Astrocyte (in vitro differentiated cells and primary cell): ENCODE data around the gene PCSK5. TPM values are rescaled to one million over a fixed set of nuclear protein-coding genes. Genes with fewer than 3 reads are reported as not detected.

Experiments used
- DNase-seq: peaks from one replicate; pipeline ENCODE4 v3.0.0-alpha.2; 2010; ENCODE audit warnings: low read depth
- FAIRE-seq: peaks from 2 replicates; lab custom pipeline; 2011; peaks lifted over from hg19 to GRCh38; lab: Jason Lieb, UNC
- H2AFZ ChIP-seq: 2 replicates; pipeline ENCODE4 v1.6.0; 2012; ENCODE audit warnings: low read depth, low read length, inconsistent platforms
- H3K27ac ChIP-seq: 2 replicates; pipeline ENCODE4 v1.5.1; 2011; ENCODE audit warnings: low read depth, low read length, inconsistent platforms
- H3K27me3 ChIP-seq: 2 replicates; pipeline ENCODE4 v1.6.0; 2011; ENCODE audit warnings: low read length, inconsistent platforms; ENCODE audit not compliant: insufficient read depth
- H3K36me3 ChIP-seq: 2 replicates; pipeline ENCODE4 v1.5.1; 2011; ENCODE audit warnings: low read length, inconsistent platforms; ENCODE audit not compliant: insufficient read depth
- H3K4me1 ChIP-seq: 2 replicates; pipeline ENCODE4 v1.5.1; 2011; ENCODE audit warnings: low read length, inconsistent platforms; ENCODE audit not compliant: insufficient read depth
- H3K4me2 ChIP-seq: 2 replicates; pipeline ENCODE4 v1.6.0; 2012; ENCODE audit warnings: low read length, inconsistent platforms
- H3K4me3 ChIP-seq: 2 replicates; pipeline ENCODE4 v1.5.1; 2011; ENCODE audit warnings: low read depth, mild to moderate bottlenecking, low read length, inconsistent platforms; ENCODE audit not compliant: insufficient read depth
- H3K79me2 ChIP-seq: 2 replicates; pipeline ENCODE4 v1.6.0; 2012; ENCODE audit warnings: mild to moderate bottlenecking, low read length, inconsistent platforms; ENCODE audit not compliant: insufficient read depth
- H3K9ac ChIP-seq: 2 replicates; pipeline ENCODE4 v1.6.0; 2012; ENCODE audit warnings: mild to moderate bottlenecking, low read length, inconsistent platforms
- H3K9me3 ChIP-seq: 2 replicates; pipeline ENCODE4 v1.5.1; 2012; ENCODE audit warnings: low read depth, mild to moderate bottlenecking, low read length, inconsistent platforms; ENCODE audit not compliant: insufficient read depth
- H4K20me1 ChIP-seq: 2 replicates; pipeline ENCODE4 v1.6.0; 2012; ENCODE audit warnings: low read length, inconsistent platforms; ENCODE audit not compliant: insufficient read depth
- H3K27ac Mint-ChIP-seq: one replicate; pipeline ENCODE4 v1.8.0; 2021; ENCODE audit warnings: mild to moderate bottlenecking, mixed read lengths; ENCODE audit not compliant: unreplicated experiment
- H3K27me3 Mint-ChIP-seq: one replicate; pipeline ENCODE4 v1.8.0; 2021; ENCODE audit warnings: low read depth, mixed read lengths; ENCODE audit not compliant: unreplicated experiment
- H3K36me3 Mint-ChIP-seq: one replicate; pipeline ENCODE4 v1.8.0; 2021; ENCODE audit warnings: low read depth, mixed read lengths; ENCODE audit not compliant: unreplicated experiment
- H3K4me1 Mint-ChIP-seq: one replicate; pipeline ENCODE4 v1.8.0; 2021; ENCODE audit warnings: low read depth, mixed read lengths; ENCODE audit not compliant: unreplicated experiment
- H3K4me3 Mint-ChIP-seq: one replicate; pipeline ENCODE4 v1.8.0; 2021; ENCODE audit warnings: mild to moderate bottlenecking, moderate library complexity, mixed read lengths; ENCODE audit not compliant: unreplicated experiment
- H3K9me3 Mint-ChIP-seq: one replicate; pipeline ENCODE4 v1.8.0; 2021; ENCODE audit warnings: mild to moderate bottlenecking, mixed read lengths; ENCODE audit not compliant: unreplicated experiment
- EZH2 ChIP-seq: IDR thresholded peaks from 2 replicates; pipeline ENCODE4 v1.6.1; 2012; ENCODE audit warnings: mild to moderate bottlenecking, low read length, inconsistent platforms; ENCODE audit not compliant: insufficient read depth
- total RNA-seq: library from RNA; stranded (reverse); gene quantifications from 2 replicates; pipeline ENCODE4 v1.2.1, GENCODE V29; 2021
- TF ChIP-seq, protein P1 (sequence below): IDR thresholded peaks from 2 replicates; pipeline ENCODE4 v1.5.1; 2011; ENCODE audit warnings: low read depth, mild to moderate bottlenecking, inconsistent platforms, low read length, moderate library complexity; ENCODE audit not compliant: insufficient read depth

The PCSK5 gene
- total RNA-seq, 1 donor from 2014 or later = 13.1 TPM

DNA sequence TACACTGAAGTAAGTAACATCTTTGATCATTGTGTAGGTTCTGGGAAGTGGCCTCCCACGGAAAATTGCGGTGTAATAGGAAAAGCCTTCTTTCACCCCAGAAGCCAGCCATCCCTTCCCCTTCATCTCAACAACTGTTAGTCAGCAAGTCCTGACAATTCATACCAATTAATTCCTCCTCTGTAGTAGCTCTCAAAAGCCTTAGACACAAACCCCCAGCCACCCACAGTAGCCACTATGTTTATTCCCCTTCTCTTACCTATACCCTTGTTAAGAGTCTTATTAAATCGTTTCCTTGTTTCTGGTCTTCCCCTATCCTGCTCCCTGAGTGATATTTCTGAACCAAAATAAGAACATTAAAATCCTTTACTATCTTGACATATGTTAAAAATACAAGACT, 143.6 kb downstream of the PCSK5 start:
- Mint-ChIP-seq H3K27ac (no peak overlapping the region), H3K9me3 (no peaks in the 10 kb centered on the region), H3K36me3 (no peaks in the 10 kb centered on the region), H3K27me3 (no peaks in the 10 kb centered on the region), H3K4me1 (no peaks in the 10 kb centered on the region), H3K4me3 (no peak overlapping the region)
- H3K4me1 ChIP-seq = no peaks in the 10 kb centered on the region
- no peaks in the 10 kb centered on the region for H3K36me3 ChIP-seq
- no peak for DNase-seq
- H3K4me3 ChIP-seq = no peak overlapping the region
- no peak overlapping the region for H2AFZ ChIP-seq
- no peaks in the 10 kb centered on the region for H4K20me1 ChIP-seq
- TF ChIP-seq, protein P1, sequence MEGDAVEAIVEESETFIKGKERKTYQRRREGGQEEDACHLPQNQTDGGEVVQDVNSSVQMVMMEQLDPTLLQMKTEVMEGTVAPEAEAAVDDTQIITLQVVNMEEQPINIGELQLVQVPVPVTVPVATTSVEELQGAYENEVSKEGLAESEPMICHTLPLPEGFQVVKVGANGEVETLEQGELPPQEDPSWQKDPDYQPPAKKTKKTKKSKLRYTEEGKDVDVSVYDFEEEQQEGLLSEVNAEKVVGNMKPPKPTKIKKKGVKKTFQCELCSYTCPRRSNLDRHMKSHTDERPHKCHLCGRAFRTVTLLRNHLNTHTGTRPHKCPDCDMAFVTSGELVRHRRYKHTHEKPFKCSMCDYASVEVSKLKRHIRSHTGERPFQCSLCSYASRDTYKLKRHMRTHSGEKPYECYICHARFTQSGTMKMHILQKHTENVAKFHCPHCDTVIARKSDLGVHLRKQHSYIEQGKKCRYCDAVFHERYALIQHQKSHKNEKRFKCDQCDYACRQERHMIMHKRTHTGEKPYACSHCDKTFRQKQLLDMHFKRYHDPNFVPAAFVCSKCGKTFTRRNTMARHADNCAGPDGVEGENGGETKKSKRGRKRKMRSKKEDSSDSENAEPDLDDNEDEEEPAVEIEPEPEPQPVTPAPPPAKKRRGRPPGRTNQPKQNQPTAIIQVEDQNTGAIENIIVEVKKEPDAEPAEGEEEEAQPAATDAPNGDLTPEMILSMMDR = no peak
- no peak for TF ChIP-seq EZH2
- H3K27ac ChIP-seq = no peak overlapping the region
- no peak overlapping the region for H3K4me2 ChIP-seq
- no peaks in the 10 kb centered on the region for H3K9me3 ChIP-seq
- H3K9ac ChIP-seq = no peak overlapping the region
- H3K79me2 ChIP-seq = no peaks in the 10 kb centered on the region
- FAIRE-seq = no peak
- H3K27me3 ChIP-seq = no peaks in the 10 kb centered on the region

GRCh38 chr9:76036762-76037161, 146.3 kb downstream of the PCSK5 start:
- Histone ChIP-seq H3K27me3 (no peaks in the 10 kb centered on the region), H3K36me3 (no peaks in the 10 kb centered on the region), H3K9me3 (no peaks in the 10 kb centered on the region), H3K79me2 (no peaks in the 10 kb centered on the region), H4K20me1 (no peaks in the 10 kb centered on the region), H3K4me2 (no peak overlapping the region), H3K4me3 (no peak overlapping the region), H3K4me1 (no peaks in the 10 kb centered on the region), H3K9ac (no peak overlapping the region), H2AFZ (no peak overlapping the region), H3K27ac (no peak overlapping the region)
- TF ChIP-seq EZH2 = no peak
- TF ChIP-seq, protein P1 = no peak
- H3K9me3 Mint-ChIP-seq = no peaks in the 10 kb centered on the region
- H3K4me1 Mint-ChIP-seq = no peaks in the 10 kb centered on the region
- no peak overlapping the region for H3K4me3 Mint-ChIP-seq
- DNase-seq (no peak), FAIRE-seq (no peak)
- H3K27me3 Mint-ChIP-seq = no peaks in the 10 kb centered on the region
- H3K36me3 Mint-ChIP-seq = no peaks in the 10 kb centered on the region
- no peak overlapping the region for H3K27ac Mint-ChIP-seq

GRCh38 chr9:76037587-76038225, 147.2 kb downstream of the PCSK5 start:
- no peaks in the 10 kb centered on the region for H3K27me3 Mint-ChIP-seq
- Histone ChIP-seq H3K27me3 (no peaks in the 10 kb centered on the region), H3K9me3 (no peaks in the 10 kb centered on the region), H3K9ac (no peak overlapping the region), H2AFZ (no peak overlapping the region), H3K27ac (no peak overlapping the region), H3K4me3 (no peak overlapping the region), H3K4me2 (no peak overlapping the region), H3K36me3 (no peaks in the 10 kb centered on the region), H3K4me1 (no peaks in the 10 kb centered on the region), H4K20me1 (no peaks in the 10 kb centered on the region), H3K79me2 (no peaks in the 10 kb centered on the region)
- no peaks in the 10 kb centered on the region for H3K9me3 Mint-ChIP-seq
- H3K27ac Mint-ChIP-seq = no peak overlapping the region
- no peak for FAIRE-seq
- no peak for DNase-seq
- TF ChIP-seq EZH2 = no peak
- TF ChIP-seq, protein P1 = no peak
- H3K4me3 Mint-ChIP-seq = no peak overlapping the region
- no peaks in the 10 kb centered on the region for H3K4me1 Mint-ChIP-seq
- H3K36me3 Mint-ChIP-seq = no peaks in the 10 kb centered on the region
